ENCODE data around the gene UAP1L1. TPM values are rescaled to one million over a fixed set of nuclear protein-coding genes. Genes with fewer than 3 reads are reported as not detected.

UAP1L1 gene
- total and polyA plus RNA-seq, 2 of the 8 experiments (the other 6 are each of a cell fraction or from before 2014, with no cell fraction given), result 2.0 to 5.4 TPM

GRCh38 chr9:137038916-137039315, 38.4 kb upstream of the UAP1L1 start (continued):
- TF ChIP-seq RNF2 (IDR thresholded peaks at IDR 0.05; ENCODE audit: borderline replicate concordance, low read depth, low read length, missing control alignments, poor library complexity, severe bottlenecking) (no peak), KDM1A (IDR thresholded peaks at IDR 0.05; ENCODE audit: borderline replicate concordance, low read length) (no peak)
